Body of pancreas (tissue), 4 donors: ENCODE results near the gene CEP85L.

Experiments
- POLR2A ChIP-seq, 3 donors: fragments of 450-650 bp; IDR thresholded peaks; one replicate each; pipeline ENCODE4 v1.6.1; 2016; ENCODE audit warnings: antibody characterized with exemption in 3 of 3, mild to moderate bottlenecking in 2 of 3
- TF ChIP-seq, protein P1 (sequence below), 7 experiments: fragments of 450-650 bp in 4 of 7; fragments of 200-600 bp in 3 of 7; sonication (generic) in 3 of 7; IDR thresholded peaks; one replicate each; pipeline ENCODE4 v1.5.1; 2016 to 2019; ENCODE audit warnings: antibody characterized with exemption in 7 of 7

- TF ChIP-seq, protein P1, sequence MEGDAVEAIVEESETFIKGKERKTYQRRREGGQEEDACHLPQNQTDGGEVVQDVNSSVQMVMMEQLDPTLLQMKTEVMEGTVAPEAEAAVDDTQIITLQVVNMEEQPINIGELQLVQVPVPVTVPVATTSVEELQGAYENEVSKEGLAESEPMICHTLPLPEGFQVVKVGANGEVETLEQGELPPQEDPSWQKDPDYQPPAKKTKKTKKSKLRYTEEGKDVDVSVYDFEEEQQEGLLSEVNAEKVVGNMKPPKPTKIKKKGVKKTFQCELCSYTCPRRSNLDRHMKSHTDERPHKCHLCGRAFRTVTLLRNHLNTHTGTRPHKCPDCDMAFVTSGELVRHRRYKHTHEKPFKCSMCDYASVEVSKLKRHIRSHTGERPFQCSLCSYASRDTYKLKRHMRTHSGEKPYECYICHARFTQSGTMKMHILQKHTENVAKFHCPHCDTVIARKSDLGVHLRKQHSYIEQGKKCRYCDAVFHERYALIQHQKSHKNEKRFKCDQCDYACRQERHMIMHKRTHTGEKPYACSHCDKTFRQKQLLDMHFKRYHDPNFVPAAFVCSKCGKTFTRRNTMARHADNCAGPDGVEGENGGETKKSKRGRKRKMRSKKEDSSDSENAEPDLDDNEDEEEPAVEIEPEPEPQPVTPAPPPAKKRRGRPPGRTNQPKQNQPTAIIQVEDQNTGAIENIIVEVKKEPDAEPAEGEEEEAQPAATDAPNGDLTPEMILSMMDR (IDR thresholded peaks at IDR 0.05): no peak
- TF ChIP-seq POLR2A (IDR thresholded peaks at IDR 0.05): no peak
Observed at GRCh38 chr6:118596774-118597320, 54.5 kb downstream of the CEP85L start.
